WTC11 (cell line): ENCODE measurements around the gene KRTAP12-4. TPM values are rescaled to one million over a fixed set of nuclear protein-coding genes. Genes with fewer than 3 reads are reported as not detected.

Experiments used
- ATAC-seq: fragments of 200-7000 bp; cut with Tn5 transposase; 2 replicates; pipeline ENCODE4 v1.10.0; 2021; ENCODE audit warnings: mild to moderate bottlenecking, moderate library complexity
- CTCF ChIA-PET: fragments of 300-600 bp; sonication (Branson Sonifier 250); formaldehyde crosslinking; loops from one replicate; lab custom pipeline; 2021; ENCODE audit warnings: antibody characterized with exemption; lab: Charles Lee
- POLR2A ChIA-PET: fragments of 350-600 bp; sonication (Branson Sonifier 250); formaldehyde crosslinking; loops from one replicate; lab custom pipeline; 2021; ENCODE audit warnings: antibody characterized with exemption; lab: Charles Lee
- DNase-seq: peaks from one replicate; pipeline ENCODE4 v3.0.0; 2021; ENCODE audit warnings: low spot score
- H3K27ac Mint-ChIP-seq: 2 replicates; pipeline ENCODE4 v1.8.0; 2021; ENCODE audit warnings: mixed read lengths
- H3K27me3 Mint-ChIP-seq: 2 replicates; pipeline ENCODE4 v1.8.0; 2021; ENCODE audit warnings: low read depth, mild to moderate bottlenecking, moderate library complexity, mixed read lengths
- H3K36me3 Mint-ChIP-seq: 2 replicates; pipeline ENCODE4 v1.8.0; 2021; ENCODE audit warnings: mixed read lengths
- H3K4me1 Mint-ChIP-seq: 2 replicates; pipeline ENCODE4 v1.8.0; 2022; ENCODE audit warnings: mixed read lengths
- H3K4me3 Mint-ChIP-seq: 2 replicates; pipeline ENCODE4 v1.8.0; 2021; ENCODE audit warnings: mild to moderate bottlenecking, moderate library complexity, mixed read lengths
- H3K9me3 Mint-ChIP-seq: 2 replicates; pipeline ENCODE4 v1.8.0; 2021; ENCODE audit warnings: mixed read lengths
- ELF4 ChIP-seq: sonication (generic); formaldehyde crosslinking; IDR thresholded peaks from 2 replicates; pipeline ENCODE4 v1.8.1; 2022; ENCODE audit warnings: low read depth, mild to moderate bottlenecking, moderate library complexity, missing genetic modification reagents
- GABPB1 ChIP-seq: sonication (generic); formaldehyde crosslinking; IDR thresholded peaks from 2 replicates; pipeline ENCODE4 v1.8.1; 2023; ENCODE audit warnings: mild to moderate bottlenecking, missing genetic modification reagents
- GTF2I ChIP-seq: fragments of 250-450 bp; sonication (Bioruptor Pico); conservative IDR thresholded peaks from 2 replicates; pipeline ENCODE4 v1.4.0; 2021; ENCODE audit warnings: mild to moderate bottlenecking
- JUN ChIP-seq: sonication (generic); formaldehyde crosslinking; IDR thresholded peaks from 2 replicates; pipeline ENCODE4 v1.8.0; 2023; ENCODE audit warnings: mild to moderate bottlenecking, missing genetic modification reagents
- NFYB ChIP-seq: sonication (generic); formaldehyde crosslinking; conservative IDR thresholded peaks from 2 replicates; pipeline ENCODE4 v1.8.0; 2022; ENCODE audit warnings: low read depth, missing genetic modification reagents
- PRRX2 ChIP-seq: fragments of 250-450 bp; sonication (Bioruptor Pico); IDR thresholded peaks from 2 replicates; pipeline ENCODE4 v1.8.0; 2021; ENCODE audit warnings: mild to moderate bottlenecking
- SP1 ChIP-seq: sonication (generic); formaldehyde crosslinking; conservative IDR thresholded peaks from 2 replicates; pipeline ENCODE4 v1.8.1; 2022; ENCODE audit warnings: missing genetic modification reagents
- TP53 ChIP-seq: sonication (generic); formaldehyde crosslinking; IDR thresholded peaks from 2 replicates; pipeline ENCODE4 v1.8.1; 2023; ENCODE audit warnings: mild to moderate bottlenecking, missing genetic modification reagents
- ZNF232 ChIP-seq: sonication (generic); formaldehyde crosslinking; IDR thresholded peaks from 2 replicates; pipeline ENCODE4 v1.8.0; 2022; ENCODE audit warnings: mild to moderate bottlenecking, missing genetic modification reagents
- ZNF263 ChIP-seq: sonication (generic); formaldehyde crosslinking; IDR thresholded peaks from 2 replicates; pipeline ENCODE4 v1.8.1; 2022; ENCODE audit warnings: low read depth, mild to moderate bottlenecking, moderate library complexity, missing genetic modification reagents
- ZNF317 ChIP-seq: sonication (generic); formaldehyde crosslinking; IDR thresholded peaks from 2 replicates; pipeline ENCODE4 v1.8.1; 2023; ENCODE audit warnings: low read depth, mild to moderate bottlenecking, moderate library complexity, missing genetic modification reagents, borderline replicate concordance
- total RNA-seq: library from RNA; stranded (reverse); gene quantifications from 3 replicates; pipeline ENCODE4 v1.2.3, GENCODE V29; 2021
- TF ChIP-seq, protein P1 (sequence below): sonication (generic); formaldehyde crosslinking; IDR thresholded peaks from 2 replicates; pipeline ENCODE4 v1.8.1; 2023; ENCODE audit warnings: mild to moderate bottlenecking, missing genetic modification reagents, moderate library complexity
- TF ChIP-seq, protein P2 (sequence below): fragments of 250-450 bp; sonication (Bioruptor Pico); IDR thresholded peaks from 2 replicates; pipeline ENCODE4 v1.9.0; 2021; ENCODE audit warnings: mild to moderate bottlenecking
- TF ChIP-seq, protein P3 (sequence below): sonication (generic); formaldehyde crosslinking; IDR thresholded peaks from 2 replicates; pipeline ENCODE4 v1.8.0; 2022; ENCODE audit warnings: mild to moderate bottlenecking, missing genetic modification reagents
- TF ChIP-seq, protein P4 (sequence below): sonication (generic); formaldehyde crosslinking; IDR thresholded peaks from 2 replicates; pipeline ENCODE4 v1.8.0; 2022; ENCODE audit warnings: mild to moderate bottlenecking, missing genetic modification reagents
- TF ChIP-seq, protein P5 (sequence below): sonication (generic); formaldehyde crosslinking; IDR thresholded peaks from 2 replicates; pipeline ENCODE4 v1.8.0; 2023; ENCODE audit warnings: missing genetic modification reagents, mild to moderate bottlenecking, borderline replicate concordance
- TF ChIP-seq, protein P6 (sequence below): fragments of 250-450 bp; sonication (Bioruptor Pico); IDR thresholded peaks from 2 replicates; pipeline ENCODE4 v1.9.0; 2021; ENCODE audit warnings: mild to moderate bottlenecking, borderline replicate concordance
- TF ChIP-seq, protein P7 (sequence below): sonication (generic); formaldehyde crosslinking; IDR thresholded peaks from 2 replicates; pipeline ENCODE4 v1.8.1; 2022; ENCODE audit warnings: low read depth, mild to moderate bottlenecking, moderate library complexity, missing genetic modification reagents, borderline replicate concordance

KRTAP12-4 gene
- total RNA-seq, 1 experiment from 2014 or later, result not detected

DNA sequence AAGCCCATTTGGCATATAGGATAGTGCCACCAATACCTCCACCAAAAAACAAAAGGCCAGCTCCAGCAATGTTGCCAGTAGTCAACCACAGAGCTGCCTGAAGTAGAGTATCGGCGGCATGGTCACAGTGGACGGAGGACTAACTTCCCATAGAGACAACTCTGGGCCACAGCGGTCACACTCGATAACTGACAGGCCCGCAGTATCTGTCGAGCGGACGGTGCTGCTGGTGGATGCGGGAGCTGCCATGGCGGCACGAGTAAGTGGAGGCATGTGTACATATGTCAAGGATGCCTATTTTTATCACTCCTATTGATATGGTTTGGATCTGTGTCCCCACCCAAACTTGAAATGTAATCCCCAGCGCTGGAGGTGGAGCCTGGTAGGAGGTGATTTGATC is 23.4 kb upstream of the KRTAP12-4 start:
- Mint-ChIP-seq H3K27me3 (peaks cover 5% of the 10 kb centered on the region; the same call in 1 of the 2 replicates), H3K36me3 (peaks cover 2% of the 10 kb centered on the region), H3K4me1 (peaks cover under 1% of the 10 kb centered on the region; the same call in 1 of the 2 replicates), H3K4me3 (no peak overlapping the region), H3K27ac (no peak overlapping the region), H3K9me3 (peaks cover 11% of the 10 kb centered on the region)
- no peak for DNase-seq
- CTCF ChIA-PET, result no interaction called here
- POLR2A ChIA-PET, result no interaction called here
- no peak for ATAC-seq
- TF ChIP-seq ZNF317, result no peak
- TF ChIP-seq ELF4 (CRISPR knock-in tag), result no peak
- TF ChIP-seq, protein P1, sequence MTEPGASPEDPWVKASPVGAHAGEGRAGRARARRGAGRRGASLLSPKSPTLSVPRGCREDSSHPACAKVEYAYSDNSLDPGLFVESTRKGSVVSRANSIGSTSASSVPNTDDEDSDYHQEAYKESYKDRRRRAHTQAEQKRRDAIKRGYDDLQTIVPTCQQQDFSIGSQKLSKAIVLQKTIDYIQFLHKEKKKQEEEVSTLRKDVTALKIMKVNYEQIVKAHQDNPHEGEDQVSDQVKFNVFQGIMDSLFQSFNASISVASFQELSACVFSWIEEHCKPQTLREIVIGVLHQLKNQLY (CRISPR knock-in tag), result no peak
- TF ChIP-seq, protein P2, sequence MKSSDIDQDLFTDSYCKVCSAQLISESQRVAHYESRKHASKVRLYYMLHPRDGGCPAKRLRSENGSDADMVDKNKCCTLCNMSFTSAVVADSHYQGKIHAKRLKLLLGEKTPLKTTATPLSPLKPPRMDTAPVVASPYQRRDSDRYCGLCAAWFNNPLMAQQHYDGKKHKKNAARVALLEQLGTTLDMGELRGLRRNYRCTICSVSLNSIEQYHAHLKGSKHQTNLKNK (CRISPR knock-in tag), result no peak
- TF ChIP-seq, protein P3, sequence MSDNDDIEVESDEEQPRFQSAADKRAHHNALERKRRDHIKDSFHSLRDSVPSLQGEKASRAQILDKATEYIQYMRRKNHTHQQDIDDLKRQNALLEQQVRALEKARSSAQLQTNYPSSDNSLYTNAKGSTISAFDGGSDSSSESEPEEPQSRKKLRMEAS (CRISPR knock-in tag), result no peak
- TF ChIP-seq, protein P4, sequence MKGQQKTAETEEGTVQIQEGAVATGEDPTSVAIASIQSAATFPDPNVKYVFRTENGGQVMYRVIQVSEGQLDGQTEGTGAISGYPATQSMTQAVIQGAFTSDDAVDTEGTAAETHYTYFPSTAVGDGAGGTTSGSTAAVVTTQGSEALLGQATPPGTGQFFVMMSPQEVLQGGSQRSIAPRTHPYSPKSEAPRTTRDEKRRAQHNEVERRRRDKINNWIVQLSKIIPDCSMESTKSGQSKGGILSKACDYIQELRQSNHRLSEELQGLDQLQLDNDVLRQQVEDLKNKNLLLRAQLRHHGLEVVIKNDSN (CRISPR knock-in tag), result no peak

DNA sequence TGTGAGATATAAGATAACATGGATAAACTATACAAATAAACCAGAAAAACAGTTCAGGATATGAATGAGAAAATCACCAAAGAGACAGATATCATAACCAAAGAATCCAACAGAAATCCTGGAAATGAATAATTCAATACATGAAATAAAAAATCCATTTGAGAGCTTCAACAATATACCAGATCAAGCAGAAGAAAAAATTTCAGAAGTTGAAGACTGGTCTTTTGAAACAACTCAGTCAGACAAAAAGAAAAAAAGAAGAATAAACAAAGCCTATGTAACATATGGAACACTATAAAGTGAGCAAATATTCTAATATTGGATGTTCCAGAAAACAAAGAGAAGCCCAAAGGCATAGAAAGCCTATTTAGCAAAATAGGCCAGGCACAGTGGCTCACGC is 17.5 kb upstream of the KRTAP12-4 start:
- Mint-ChIP-seq H3K27ac (no peak overlapping the region), H3K4me3 (no peak overlapping the region), H3K4me1 (peaks cover 3% of the 10 kb centered on the region; the same call in 1 of the 2 replicates), H3K27me3 (peaks cover 7% of the 10 kb centered on the region), H3K36me3 (peaks cover 47% of the 10 kb centered on the region), H3K9me3 (peaks cover 54% of the 10 kb centered on the region)
- ChIA-PET POLR2A (no interaction called here), CTCF (no interaction called here)
- ATAC-seq (no peak), DNase-seq (no peak)
- no peak for TF ChIP-seq JUN (CRISPR knock-in tag)
- TF ChIP-seq TP53 (CRISPR knock-in tag), result no peak
- TF ChIP-seq GABPB1 (CRISPR knock-in tag), result no peak
- TF ChIP-seq ZNF232 (CRISPR knock-in tag), result no peak
- TF ChIP-seq, protein P5, sequence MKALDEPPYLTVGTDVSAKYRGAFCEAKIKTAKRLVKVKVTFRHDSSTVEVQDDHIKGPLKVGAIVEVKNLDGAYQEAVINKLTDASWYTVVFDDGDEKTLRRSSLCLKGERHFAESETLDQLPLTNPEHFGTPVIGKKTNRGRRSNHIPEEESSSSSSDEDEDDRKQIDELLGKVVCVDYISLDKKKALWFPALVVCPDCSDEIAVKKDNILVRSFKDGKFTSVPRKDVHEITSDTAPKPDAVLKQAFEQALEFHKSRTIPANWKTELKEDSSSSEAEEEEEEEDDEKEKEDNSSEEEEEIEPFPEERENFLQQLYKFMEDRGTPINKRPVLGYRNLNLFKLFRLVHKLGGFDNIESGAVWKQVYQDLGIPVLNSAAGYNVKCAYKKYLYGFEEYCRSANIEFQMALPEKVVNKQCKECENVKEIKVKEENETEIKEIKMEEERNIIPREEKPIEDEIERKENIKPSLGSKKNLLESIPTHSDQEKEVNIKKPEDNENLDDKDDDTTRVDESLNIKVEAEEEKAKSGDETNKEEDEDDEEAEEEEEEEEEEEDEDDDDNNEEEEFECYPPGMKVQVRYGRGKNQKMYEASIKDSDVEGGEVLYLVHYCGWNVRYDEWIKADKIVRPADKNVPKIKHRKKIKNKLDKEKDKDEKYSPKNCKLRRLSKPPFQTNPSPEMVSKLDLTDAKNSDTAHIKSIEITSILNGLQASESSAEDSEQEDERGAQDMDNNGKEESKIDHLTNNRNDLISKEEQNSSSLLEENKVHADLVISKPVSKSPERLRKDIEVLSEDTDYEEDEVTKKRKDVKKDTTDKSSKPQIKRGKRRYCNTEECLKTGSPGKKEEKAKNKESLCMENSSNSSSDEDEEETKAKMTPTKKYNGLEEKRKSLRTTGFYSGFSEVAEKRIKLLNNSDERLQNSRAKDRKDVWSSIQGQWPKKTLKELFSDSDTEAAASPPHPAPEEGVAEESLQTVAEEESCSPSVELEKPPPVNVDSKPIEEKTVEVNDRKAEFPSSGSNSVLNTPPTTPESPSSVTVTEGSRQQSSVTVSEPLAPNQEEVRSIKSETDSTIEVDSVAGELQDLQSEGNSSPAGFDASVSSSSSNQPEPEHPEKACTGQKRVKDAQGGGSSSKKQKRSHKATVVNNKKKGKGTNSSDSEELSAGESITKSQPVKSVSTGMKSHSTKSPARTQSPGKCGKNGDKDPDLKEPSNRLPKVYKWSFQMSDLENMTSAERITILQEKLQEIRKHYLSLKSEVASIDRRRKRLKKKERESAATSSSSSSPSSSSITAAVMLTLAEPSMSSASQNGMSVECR (CRISPR knock-in tag), result no peak

DNA sequence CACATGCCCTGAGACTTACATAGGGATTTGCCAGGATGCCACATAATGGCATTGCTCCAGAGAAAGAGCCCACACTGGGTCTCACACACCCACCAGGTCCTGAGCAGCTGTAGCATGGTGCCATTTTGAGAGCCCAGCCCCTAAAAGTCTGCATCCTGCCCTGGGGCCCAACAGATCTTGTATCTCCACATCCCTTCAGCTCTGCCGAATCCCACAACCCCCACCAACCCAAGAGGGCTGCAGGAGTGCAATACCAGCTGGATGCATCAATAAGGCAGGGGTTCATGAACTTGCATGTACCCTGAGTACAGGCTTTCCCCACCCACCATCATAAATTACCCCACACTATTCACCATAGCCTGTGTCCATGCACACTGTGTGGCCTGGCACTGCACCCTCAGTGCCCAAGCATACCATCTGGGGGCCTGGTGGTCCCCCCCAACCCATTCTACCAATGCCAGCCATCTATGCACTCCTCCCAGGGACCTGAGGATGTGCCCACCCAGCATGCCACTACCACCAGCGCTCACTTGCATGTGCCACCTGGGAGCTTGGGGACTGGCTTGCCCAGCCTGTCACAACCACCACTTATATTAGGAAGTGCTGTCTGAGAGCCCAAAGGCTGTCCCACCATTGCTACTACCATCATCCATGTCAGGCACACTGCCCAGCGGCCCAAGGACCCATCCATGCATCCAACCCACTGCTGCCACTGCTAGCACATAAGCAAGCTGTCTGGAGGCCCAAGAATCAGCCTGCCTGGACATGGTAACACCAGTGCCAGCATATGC is 16.4 kb upstream of the KRTAP12-4 start:
- CTCF ChIA-PET, result no interaction called here
- H3K27me3 Mint-ChIP-seq, result peaks cover 2% of the 10 kb centered on the region
- peaks cover 54% of the 10 kb centered on the region for H3K9me3 Mint-ChIP-seq
- H3K27ac Mint-ChIP-seq, result no peak overlapping the region
- ATAC-seq (no peak), DNase-seq (no peak)
- POLR2A ChIA-PET, result no interaction called here
- H3K4me1 Mint-ChIP-seq, result peaks cover 3% of the 10 kb centered on the region; the same call in 1 of the 2 replicates
- peaks cover 47% of the 10 kb centered on the region for H3K36me3 Mint-ChIP-seq
- no peak overlapping the region for H3K4me3 Mint-ChIP-seq
- TF ChIP-seq PRRX2 (no peak), ZNF263 (no peak), NFYB (CRISPR knock-in tag) (no peak), GTF2I (no peak), SP1 (CRISPR knock-in tag) (no peak)
- TF ChIP-seq, protein P6, sequence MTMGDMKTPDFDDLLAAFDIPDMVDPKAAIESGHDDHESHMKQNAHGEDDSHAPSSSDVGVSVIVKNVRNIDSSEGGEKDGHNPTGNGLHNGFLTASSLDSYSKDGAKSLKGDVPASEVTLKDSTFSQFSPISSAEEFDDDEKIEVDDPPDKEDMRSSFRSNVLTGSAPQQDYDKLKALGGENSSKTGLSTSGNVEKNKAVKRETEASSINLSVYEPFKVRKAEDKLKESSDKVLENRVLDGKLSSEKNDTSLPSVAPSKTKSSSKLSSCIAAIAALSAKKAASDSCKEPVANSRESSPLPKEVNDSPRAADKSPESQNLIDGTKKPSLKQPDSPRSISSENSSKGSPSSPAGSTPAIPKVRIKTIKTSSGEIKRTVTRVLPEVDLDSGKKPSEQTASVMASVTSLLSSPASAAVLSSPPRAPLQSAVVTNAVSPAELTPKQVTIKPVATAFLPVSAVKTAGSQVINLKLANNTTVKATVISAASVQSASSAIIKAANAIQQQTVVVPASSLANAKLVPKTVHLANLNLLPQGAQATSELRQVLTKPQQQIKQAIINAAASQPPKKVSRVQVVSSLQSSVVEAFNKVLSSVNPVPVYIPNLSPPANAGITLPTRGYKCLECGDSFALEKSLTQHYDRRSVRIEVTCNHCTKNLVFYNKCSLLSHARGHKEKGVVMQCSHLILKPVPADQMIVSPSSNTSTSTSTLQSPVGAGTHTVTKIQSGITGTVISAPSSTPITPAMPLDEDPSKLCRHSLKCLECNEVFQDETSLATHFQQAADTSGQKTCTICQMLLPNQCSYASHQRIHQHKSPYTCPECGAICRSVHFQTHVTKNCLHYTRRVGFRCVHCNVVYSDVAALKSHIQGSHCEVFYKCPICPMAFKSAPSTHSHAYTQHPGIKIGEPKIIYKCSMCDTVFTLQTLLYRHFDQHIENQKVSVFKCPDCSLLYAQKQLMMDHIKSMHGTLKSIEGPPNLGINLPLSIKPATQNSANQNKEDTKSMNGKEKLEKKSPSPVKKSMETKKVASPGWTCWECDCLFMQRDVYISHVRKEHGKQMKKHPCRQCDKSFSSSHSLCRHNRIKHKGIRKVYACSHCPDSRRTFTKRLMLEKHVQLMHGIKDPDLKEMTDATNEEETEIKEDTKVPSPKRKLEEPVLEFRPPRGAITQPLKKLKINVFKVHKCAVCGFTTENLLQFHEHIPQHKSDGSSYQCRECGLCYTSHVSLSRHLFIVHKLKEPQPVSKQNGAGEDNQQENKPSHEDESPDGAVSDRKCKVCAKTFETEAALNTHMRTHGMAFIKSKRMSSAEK (CRISPR knock-in tag), result no peak
- TF ChIP-seq, protein P7, sequence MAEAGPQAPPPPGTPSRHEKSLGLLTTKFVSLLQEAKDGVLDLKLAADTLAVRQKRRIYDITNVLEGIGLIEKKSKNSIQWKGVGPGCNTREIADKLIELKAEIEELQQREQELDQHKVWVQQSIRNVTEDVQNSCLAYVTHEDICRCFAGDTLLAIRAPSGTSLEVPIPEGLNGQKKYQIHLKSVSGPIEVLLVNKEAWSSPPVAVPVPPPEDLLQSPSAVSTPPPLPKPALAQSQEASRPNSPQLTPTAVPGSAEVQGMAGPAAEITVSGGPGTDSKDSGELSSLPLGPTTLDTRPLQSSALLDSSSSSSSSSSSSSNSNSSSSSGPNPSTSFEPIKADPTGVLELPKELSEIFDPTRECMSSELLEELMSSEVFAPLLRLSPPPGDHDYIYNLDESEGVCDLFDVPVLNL, result no peak
- TF ChIP-seq, protein P4 (CRISPR knock-in tag), result no peak
